GM21576 (cell line): ENCODE data around the gene NAIF1.
"Not testable (repeated sequence)": the region's sequence is repeated elsewhere in the genome, so short reads cannot be mapped to it uniquely, and the experiment has no call there.

Experiments
- ATAC-seq: cut with Tn5 transposase; IDR thresholded peaks from one replicate; pipeline ENCODE4 v1.9.1; 2021; ENCODE audit warnings: mild to moderate bottlenecking, moderate library complexity; ENCODE audit not compliant: unreplicated experiment

Gene NAIF1

GRCh38 chr9:128062846-128063831 lies 4.0 kb downstream of the NAIF1 start:
- ATAC-seq = no peak

- ATAC-seq = no peak
Observed at GRCh38 chr9:128062279-128062678, 4.8 kb downstream of the NAIF1 start.

DNA sequence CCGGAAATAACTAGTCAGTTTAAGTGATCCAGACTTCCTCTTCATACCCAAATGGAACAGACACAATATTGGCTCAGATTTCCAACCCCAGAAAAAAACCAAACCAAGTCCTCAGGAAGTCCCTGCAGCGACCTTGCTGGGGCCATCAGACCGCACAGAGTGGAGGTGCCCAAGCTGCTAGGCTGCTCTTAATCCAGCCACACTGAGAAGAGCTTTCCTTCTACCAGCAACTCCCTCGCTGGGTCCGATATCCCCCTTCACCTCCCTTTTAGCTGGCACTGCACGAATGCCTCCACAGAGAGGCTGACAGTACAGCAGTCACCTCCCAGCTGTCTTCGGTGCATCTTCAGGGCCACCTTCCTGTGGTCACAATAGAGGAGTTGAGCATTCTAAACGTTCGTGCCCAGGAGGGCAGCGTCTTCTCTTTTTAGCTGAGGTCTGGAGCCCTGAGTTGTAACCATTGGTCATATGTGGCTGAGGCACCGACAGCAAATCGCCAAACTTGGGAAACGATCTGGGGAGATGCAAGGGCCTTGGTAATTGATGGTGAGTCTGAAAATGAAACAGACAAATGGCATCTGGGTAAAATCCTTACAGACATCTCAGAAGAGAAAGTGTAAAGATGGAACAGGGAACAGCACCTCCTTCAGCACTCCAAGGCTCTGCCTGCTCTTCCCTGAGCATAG lies 5.7 kb downstream of the NAIF1 start:
- ATAC-seq = no peak

DNA sequence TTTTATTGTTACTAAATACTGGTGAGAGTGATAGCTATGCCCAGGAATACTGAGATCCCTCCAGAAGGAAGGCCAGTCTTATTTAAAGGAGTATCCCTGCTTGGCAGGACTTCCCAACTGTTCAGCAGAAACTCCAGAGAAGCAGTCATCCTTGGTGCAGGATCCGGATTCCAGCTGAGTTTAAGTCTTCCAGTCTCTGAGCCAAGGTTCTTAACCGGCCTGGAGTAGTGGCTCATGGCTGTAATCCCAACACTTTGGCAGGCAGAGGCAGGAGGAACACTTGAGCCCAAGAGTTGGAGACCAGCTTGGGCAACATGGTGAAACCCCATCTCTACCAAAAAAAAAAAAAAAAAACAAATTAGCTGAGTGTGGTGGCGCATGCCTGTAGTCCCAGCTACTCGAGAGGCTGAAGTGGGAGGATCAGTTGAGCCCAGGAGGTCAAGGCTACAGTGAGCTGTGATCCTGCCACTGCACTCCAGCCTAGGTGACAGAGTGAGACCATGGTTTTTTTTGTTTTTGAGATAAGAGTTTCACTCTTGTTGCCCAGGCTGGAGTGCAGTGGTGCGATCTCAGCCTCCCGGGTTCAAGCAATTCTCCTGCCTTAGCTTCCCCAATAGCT lies 7.6 kb downstream of the NAIF1 start:
- ATAC-seq = no peak

DNA sequence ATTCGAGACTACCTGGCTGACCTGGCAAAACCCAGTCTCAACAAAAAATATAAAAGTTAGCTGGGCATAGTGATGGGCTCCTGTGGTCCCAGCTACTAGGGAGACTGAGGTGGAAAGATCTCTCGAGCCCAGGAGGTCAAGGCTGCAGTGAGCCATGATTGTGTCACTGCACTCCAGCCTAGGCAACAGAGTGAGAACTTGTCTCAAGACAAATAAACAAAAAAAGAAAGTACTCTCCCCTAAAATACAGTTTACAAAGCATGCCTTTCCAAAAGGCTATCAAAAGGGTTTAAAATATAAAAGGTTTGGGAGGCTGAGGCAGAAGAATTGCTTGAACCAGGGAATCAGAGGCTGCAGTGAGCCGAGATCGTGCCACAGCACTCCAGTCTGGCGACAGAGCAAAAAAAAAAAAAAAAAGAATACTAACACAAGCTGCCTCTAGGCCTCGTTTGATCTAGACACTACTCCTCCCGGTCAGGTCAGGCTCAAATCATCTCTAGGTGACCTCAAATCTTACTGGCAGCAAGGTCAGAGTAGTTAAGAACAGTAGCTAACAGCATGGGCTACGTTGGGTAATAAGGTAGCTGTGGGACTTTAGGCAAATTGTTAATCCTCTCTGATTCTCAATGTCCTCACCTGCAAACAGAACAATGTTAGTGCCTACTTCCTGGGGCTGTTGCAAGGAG lies 9.3 kb downstream of the NAIF1 start:
- no peak for ATAC-seq

DNA sequence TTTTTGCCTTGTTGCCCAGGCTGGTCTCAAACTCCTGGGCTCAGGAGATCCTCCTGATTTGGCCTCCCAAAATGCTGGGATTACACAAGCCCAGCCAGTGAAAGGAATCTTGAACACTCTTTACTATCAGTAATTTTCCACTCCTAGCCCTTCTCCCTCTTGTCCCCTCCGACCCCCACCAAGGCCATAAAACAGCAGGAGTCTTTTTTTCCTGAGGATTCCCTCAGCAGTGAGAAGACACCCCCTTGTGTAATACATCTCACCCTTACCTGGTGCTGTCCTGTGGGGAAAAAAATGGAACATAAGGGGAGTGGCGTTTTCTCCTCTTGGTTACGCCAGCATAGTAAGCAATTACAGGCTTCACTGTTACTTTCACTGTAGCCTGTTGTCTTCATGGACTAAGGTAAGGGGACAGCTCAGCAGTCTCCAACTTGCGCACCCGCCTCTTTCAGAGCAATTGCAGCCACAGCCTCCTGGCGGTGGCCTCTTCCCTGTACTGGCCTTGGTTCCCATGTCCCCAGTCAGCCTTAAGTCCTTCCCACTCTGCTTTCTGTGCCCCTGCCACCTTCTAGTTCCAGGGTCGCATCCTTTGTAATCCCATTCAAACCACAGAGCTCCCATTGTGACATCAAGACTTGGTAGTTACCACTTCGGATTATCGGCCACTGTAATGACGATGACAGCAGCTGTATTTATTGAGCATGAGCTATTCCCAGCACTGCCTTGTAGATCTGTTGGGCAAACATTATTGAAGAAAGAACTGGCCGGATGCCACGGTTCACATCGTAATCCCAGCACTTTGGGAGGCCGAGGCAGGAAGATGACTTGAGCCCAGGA lies 10.0 kb downstream of the NAIF1 start:
- ATAC-seq = no peak

DNA sequence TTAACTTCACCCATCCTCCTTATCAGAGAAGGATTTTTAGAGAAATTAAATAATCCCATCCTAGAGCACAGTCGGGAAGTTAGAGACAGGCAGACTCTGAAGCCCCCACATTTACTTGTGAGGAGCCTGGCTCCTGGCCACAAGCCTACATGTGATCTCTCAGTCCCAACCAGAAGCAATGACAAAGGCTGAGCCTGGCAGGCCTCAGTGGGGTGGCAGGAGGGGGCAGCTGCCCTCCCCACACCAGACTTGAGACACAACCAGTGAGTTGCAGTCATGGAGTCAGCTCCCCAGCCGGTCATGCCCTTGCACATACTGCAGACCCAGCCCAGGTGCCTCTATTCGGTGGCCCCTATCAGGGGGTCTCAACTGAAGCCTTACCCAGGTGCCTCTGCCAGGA lies 11.0 kb downstream of the NAIF1 start:
- ATAC-seq = no peak

- ATAC-seq = no peak
Observed at GRCh38 chr9:128055344-128056040, 11.6 kb downstream of the NAIF1 start.

DNA sequence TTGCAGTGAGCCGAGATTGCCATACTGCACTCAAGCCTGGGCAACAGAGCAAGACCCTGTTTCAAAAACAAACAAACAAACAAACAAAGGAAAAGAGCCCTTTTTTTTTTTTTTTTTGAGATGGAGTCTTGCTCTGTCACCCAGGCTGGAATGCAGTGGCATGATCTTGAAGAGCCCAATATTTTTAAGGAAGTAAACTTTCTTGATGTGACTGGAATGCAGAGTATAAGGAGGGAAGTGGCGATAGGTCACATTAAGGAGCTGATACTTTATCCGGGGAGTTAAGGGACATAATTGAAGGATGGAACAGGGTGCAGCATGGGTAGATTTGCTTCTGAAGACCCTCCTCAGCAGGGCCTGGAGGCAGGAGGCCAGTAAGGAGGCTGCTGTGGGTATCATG lies 13.0 kb downstream of the NAIF1 start:
- ATAC-seq = no peak

DNA sequence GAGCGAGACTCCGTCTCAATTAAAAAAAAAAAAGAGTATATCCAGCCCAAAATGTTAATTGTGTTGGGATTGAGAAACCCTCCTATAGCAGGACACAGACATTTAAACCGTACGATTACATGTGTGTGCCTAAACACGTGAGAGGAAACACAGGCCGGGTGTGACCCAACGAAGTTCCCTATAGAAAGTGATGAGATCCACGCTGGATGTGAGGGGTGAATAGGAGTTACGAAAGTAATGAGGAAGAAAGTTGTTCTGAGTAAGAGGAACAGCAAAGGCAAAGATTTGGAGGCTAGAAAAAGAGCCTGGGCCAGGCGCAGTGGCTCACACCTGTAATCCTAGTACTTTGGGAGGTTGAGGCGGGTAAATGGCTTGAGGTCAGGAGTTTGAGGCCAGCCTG lies 13.6 kb downstream of the NAIF1 start:
- no peak for ATAC-seq

- no peak for ATAC-seq
Observed at GRCh38 chr9:128051932-128052709, 15.0 kb downstream of the NAIF1 start.

GRCh38 chr9:128049843-128050242 lies 17.3 kb downstream of the NAIF1 start:
- no peak for ATAC-seq

GRCh38 chr9:128048663-128049062 lies 18.5 kb downstream of the NAIF1 start:
- no peak for ATAC-seq

DNA sequence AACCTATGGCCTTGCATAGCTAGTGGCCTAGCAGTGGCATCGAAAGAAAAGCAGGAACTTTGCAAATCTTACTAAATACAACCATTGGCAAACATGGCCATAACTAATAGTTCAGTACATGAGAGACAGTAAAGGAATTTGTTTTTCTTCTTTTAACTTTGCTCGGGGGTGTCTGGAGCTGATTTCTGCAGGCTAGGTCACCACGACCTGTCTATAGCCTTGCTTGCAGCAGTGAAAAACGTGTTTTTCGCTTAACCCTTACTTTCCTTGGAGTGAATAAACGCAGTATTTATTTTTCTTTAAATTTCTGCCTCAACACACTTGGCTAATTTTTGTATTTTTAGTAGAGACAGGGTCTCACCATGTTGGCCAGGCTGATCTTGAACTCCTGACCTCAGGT lies 19.9 kb downstream of the NAIF1 start:
- no peak for ATAC-seq

- ATAC-seq = no peak
Observed at GRCh38 chr9:128045831-128046230, 21.3 kb downstream of the NAIF1 start.

- ATAC-seq = not testable (repeated sequence)
Observed at GRCh38 chr9:128045409-128045808, 21.7 kb downstream of the NAIF1 start.

GRCh38 chr9:128043467-128043868 lies 23.7 kb downstream of the NAIF1 start:
- no peak for ATAC-seq

GRCh38 chr9:128042043-128042442 lies 25.1 kb downstream of the NAIF1 start:
- ATAC-seq = no peak

DNA sequence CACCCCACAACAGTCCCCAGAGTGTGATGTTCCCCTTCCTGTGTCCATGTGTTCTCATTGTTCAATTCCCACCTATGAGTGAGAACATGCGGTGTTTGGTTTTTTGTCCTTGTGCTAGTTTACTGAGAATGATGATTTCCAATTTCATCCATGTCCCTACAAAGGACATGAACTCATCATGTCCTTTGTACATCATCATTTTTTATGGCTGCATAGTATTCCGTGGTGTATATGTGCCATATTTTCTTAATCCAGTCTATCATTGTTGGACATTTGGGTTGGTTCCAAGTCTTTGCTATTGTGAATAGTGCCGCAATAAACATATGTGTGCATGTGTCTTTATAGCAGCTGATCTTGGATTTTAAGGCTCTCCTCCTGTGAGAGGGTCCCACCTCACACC lies 26.3 kb downstream of the NAIF1 start:
- ATAC-seq = not testable (repeated sequence)
